Fibroblast of peridontal ligament (primary cell): Measurements from ENCODE around the gene PSG2.
"Not testable (repeated sequence)": the region's sequence is repeated elsewhere in the genome, so short reads cannot be mapped to it uniquely, and the experiment has no call there.

ENCODE experiments used
- DNase-seq: peaks from one replicate; pipeline ENCODE4 v3.0.0-alpha.2; 2010; ENCODE audit errors: extremely low read depth

The PSG2 gene

GRCh38 chr19:43077881-43078280 is 4.6 kb downstream of the PSG2 start:
- peak; percentile 55 for DNase-seq

- DNase-seq = not testable (repeated sequence)
Observed at GRCh38 chr19:43062418-43062817, 20.1 kb downstream of the PSG2 start.

- peak; percentile 34 for DNase-seq
Observed at GRCh38 chr19:43061326-43061725, 21.2 kb downstream of the PSG2 start.

- DNase-seq = not testable (repeated sequence)
Observed at GRCh38 chr19:43060254-43060653, 22.2 kb downstream of the PSG2 start.

DNA sequence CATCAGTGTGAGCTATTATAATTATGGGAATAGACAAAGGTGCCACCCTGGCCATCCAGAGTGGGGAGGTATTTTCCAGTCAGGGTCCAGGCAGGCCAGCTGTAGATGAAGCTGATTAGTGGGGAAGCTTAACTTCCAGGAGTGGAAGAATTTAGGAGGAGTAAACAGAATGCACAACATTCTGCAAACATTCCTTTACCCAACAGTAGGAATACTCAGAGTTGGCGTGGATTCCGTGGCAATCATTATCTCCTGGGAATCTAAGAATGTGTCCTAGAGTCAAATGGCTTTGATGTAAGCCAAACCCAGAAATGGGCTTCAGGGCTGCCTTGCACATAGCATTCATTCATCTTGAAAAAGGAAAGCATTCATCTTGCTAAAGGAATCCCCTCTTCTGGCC is 23.0 kb downstream of the PSG2 start:
- not testable (repeated sequence) for DNase-seq

GRCh38 chr19:43058440-43058839 is 24.1 kb downstream of the PSG2 start:
- not testable (repeated sequence) for DNase-seq

DNA sequence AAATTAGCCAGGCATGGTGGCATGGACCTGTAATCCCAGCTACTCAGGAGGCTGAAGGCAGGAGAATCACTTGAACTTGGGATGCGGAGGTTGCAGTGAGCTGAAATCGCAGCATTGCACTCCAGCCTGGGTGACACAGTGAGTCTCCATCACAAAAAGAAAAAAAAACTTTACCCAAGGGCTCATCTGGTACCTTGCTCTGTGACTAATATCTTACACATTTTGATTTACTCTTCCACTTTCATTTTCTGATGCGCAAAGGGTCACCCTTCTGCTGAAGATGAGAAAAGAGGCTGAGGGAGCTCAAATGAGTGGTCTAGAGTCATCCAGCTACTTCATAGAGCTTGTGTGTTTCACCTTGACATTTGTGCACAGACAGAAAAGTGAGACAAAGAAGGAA is 34.5 kb downstream of the PSG2 start:
- not testable (repeated sequence) for DNase-seq

DNA sequence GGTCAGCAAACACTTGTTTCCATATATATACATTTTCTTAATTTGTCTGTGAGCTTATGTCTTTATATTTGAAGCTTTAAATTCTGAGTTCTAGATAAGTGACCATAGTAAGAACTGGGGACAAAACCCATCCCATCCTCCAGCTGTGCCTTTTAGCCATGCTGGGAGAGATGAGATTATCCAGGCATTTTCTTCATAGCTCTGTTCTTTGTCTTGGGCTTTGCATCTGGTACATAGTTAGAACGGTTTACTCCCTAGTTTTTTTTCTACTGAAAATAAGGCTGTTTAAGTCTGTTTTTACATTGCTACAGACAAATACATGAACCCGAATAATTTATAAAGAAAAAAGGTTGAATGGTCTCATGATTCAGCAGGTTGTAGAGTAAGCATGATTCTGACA is 35.9 kb downstream of the PSG2 start:
- not testable (repeated sequence) for DNase-seq

- not testable (repeated sequence) for DNase-seq
Observed at GRCh38 chr19:43043492-43044180, 38.9 kb downstream of the PSG2 start.

DNA sequence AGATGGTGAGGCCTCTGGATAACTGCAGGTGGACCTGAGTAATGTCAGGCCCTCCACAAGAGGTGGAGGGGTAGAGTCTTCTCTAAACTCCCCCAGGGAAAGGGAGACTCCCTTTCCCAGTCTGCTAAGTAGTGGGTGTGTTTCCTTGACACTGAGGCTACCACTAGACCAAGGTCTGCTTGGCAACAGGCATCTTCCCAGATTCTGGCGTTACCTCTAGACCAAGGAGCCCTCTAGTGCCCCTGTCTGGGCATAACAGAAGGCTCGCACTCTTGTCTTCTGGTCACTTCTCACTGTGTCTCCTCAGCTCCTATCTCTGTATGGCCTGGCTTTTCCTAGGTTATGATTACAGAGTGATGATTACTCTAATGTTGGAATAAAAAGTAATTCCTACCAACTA is 50.9 kb downstream of the PSG2 start:
- DNase-seq = peak; percentile 68

- no peak for DNase-seq
Observed at GRCh38 chr19:43028866-43029265, 53.6 kb downstream of the PSG2 start.

GRCh38 chr19:43027985-43028384 is 54.5 kb downstream of the PSG2 start:
- not testable (repeated sequence) for DNase-seq

DNA sequence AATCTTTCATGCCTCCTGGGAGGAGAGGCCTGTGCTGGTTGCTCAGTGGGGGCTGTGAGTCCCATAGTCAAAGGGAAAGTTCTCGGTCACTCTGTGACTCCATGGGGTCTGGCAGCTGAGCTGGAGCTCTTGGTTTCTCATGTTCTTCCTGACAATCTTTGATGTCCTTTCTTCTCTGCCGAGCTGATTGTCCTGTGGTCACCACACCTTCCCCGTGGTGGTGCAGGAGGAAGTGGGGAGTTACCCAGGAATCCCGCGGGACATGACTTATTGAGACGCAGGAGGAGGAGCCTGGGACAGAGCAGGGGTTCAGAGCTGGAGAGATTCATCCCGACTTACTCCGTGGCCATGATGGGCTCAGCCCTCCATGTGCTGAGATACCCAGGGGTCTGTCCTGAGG is 55.4 kb downstream of the PSG2 start:
- DNase-seq = not testable (repeated sequence)

DNA sequence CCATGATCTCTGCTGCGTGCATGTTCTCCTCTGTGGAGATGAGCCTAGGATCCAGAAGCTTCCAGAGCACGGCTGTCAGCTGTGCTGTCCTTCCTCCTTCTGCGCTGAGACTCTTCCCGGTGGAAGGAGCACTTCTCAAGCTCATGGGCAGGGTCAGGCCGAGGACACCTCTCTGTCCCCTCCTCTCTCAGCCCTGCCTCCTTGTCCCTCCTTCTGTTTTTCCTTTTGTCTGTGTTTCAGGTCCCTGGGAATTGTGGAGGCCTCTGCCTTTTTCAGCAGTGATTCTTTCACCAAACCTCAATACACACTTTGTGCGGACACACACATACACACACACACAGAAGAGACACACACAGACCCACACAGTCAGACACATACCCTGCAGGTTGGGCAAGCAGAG is 56.1 kb downstream of the PSG2 start, which contains the start of gene PSG11:
Gene PSG11, minus strand, starts transcription at position 101 of the 400 bp plus-strand sequence. Its CDS starts 97 bp downstream, at position 4.
- DNase-seq = not testable (repeated sequence)

GRCh38 chr19:43022098-43022497 is 60.4 kb downstream of the PSG2 start:
- peak; percentile 75 for DNase-seq

DNA sequence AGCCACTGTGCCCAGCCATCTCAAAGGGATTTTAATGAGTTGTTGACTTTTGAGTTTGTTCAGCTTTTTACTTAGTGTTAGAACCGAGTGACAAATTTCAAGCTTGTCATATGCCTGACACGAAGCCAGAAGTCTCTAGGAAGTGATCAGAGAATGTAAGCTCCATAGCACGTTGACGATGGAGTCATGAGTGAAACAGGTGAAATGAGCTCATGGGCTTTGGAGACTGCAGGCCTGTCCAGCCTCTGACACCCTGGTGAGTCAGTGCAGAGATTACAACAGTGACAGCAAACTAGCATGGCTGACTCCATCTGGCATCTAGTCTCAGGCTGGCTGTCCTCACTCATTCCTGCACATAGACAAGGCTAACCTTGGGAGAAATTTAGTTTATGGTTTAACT is 60.9 kb downstream of the PSG2 start:
- peak; percentile 72 for DNase-seq

GRCh38 chr19:43019588-43019987 is 62.9 kb downstream of the PSG2 start:
- peak; percentile 25 for DNase-seq
